ENCODE measurements around the gene APOBEC4.

GRCh38 chr1:183694755-183695154 lies 41.6 kb upstream of the APOBEC4 start:
- TF ChIP-seq RAD21 (conservative IDR thresholded peaks at IDR 0.05) (no peak), CTCF (IDR thresholded peaks at IDR 0.05; ENCODE audit: poor library complexity, severe bottlenecking) (no peak), POLR2AphosphoS5 (IDR thresholded peaks at IDR 0.05) (no peak), SMC3 (conservative IDR thresholded peaks at IDR 0.05; ENCODE audit: poor library complexity) (no peak), EP300 (conservative IDR thresholded peaks at IDR 0.05; ENCODE audit: poor library complexity, severe bottlenecking) (no peak), REST (IDR thresholded peaks at IDR 0.05; ENCODE audit: borderline replicate concordance) (no peak), EZH2 (IDR thresholded peaks at IDR 0.05; ENCODE audit: borderline replicate concordance, insufficient read depth, low read length, poor library complexity, severe bottlenecking) (no peak), TAF1 (IDR thresholded peaks at IDR 0.05; ENCODE audit: low read depth) (no peak), MXI1 (conservative IDR thresholded peaks at IDR 0.05; ENCODE audit: poor library complexity, severe bottlenecking) (no peak)

Data from neural cell (in vitro differentiated cells).